ENCODE results near the gene EMP1.

The EMP1 gene

GRCh38 chr12:13173012-13173932 lies 23.3 kb upstream of the EMP1 start:
- no peak for DNase-seq

- no peak for DNase-seq
These were observed 21.0 kb upstream of the EMP1 start for GRCh38 chr12:13175499-13175898.

- DNase-seq = no peak
These were observed 20.3 kb upstream of the EMP1 start for GRCh38 chr12:13176256-13176655.

- no peak for DNase-seq
These were observed 19.2 kb upstream of the EMP1 start for GRCh38 chr12:13177373-13177772.

- DNase-seq = no peak
These were observed 18.6 kb upstream of the EMP1 start for GRCh38 chr12:13177906-13178305.

- DNase-seq = no peak
These were observed 17.8 kb upstream of the EMP1 start for GRCh38 chr12:13178568-13179210.

GRCh38 chr12:13179211-13180074 lies 17.1 kb upstream of the EMP1 start:
- DNase-seq = peak; percentile 13 to 71 (median 26)

GRCh38 chr12:13181375-13182070 lies 15.0 kb upstream of the EMP1 start:
- no peak for DNase-seq

GRCh38 chr12:13182881-13183280 lies 13.6 kb upstream of the EMP1 start:
- DNase-seq = no peak

- no peak for DNase-seq
These were observed 12.9 kb upstream of the EMP1 start for GRCh38 chr12:13183620-13184019.

- DNase-seq = no peak
These were observed 10.2 kb upstream of the EMP1 start for GRCh38 chr12:13186302-13186701.

- DNase-seq = no peak
These were observed 9.1 kb upstream of the EMP1 start for GRCh38 chr12:13187399-13187798.

GRCh38 chr12:13189264-13189663 lies 7.3 kb upstream of the EMP1 start:
- DNase-seq = no peak

- DNase-seq = no peak
These were observed 6.3 kb upstream of the EMP1 start for GRCh38 chr12:13190275-13190674.

GRCh38 chr12:13192719-13193118 lies 3.8 kb upstream of the EMP1 start:
- no peak for DNase-seq

- DNase-seq = no peak
These were observed 2.9 kb upstream of the EMP1 start for GRCh38 chr12:13193505-13194231.

GRCh38 chr12:13194401-13195110 lies 2.0 kb upstream of the EMP1 start:
- DNase-seq = no peak

- DNase-seq = no peak
These were observed 1.3 kb upstream of the EMP1 start for GRCh38 chr12:13195250-13195649.

- no peak for DNase-seq
These were observed 769 bp upstream of the EMP1 start for GRCh38 chr12:13195785-13196129.

- DNase-seq = no peak
These were observed 506 bp downstream of the EMP1 start for GRCh38 chr12:13197032-13197431.

- DNase-seq = no peak
These were observed 1.1 kb downstream of the EMP1 start for GRCh38 chr12:13197526-13198143.
